GM12872 (cell line): ENCODE data around the gene KRTAP13-2.

ENCODE experiments used
- TF ChIP-seq, protein P1 (sequence below): IDR thresholded peaks from 3 replicates; pipeline ENCODE4 v1.5.1; 2011; ENCODE audit warnings: low read depth, mild to moderate bottlenecking, low read length, moderate library complexity; ENCODE audit not compliant: insufficient read depth

Gene KRTAP13-2, protein sequence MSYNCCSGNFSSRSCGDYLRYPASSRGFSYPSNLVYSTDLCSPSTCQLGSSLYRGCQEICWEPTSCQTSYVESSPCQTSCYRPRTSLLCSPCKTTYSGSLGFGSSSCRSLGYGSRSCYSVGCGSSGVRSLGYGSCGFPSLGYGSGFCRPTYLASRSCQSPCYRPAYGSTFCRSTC

DNA sequence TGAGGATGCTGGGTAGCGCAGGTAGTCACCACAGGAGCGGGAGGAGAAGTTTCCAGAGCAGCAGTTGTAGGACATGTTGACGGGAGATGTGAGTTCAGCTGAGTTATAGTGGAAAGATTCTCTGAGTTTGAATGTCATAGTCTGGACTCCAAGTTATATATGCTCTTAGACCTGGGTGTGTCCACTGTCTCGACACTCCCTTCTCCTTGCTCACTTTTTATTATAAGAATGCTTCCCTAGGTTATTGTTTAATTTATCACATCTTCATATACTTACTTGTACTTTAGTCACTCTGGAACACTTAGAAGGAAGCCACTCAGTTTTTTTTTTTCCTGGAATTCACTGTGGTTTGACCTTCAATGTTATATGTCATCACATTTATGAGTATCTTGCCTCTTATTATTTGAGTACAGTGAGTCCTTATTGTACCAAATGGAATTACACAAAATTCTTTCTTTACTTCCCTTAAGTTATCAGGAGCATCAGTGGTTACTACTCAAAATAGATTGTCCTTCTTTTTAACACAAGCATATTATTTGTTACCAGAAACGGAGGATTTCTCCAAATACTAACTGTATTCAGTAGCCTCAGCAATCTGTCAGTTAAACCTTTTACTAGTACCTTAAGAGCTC is at the start of gene KRTAP13-2:
TSS of gene KRTAP13-2 (minus strand) at position 133 of the 632 bp plus-strand sequence. CDS start at position 75, 58 bp downstream.
- TF ChIP-seq, protein P1, sequence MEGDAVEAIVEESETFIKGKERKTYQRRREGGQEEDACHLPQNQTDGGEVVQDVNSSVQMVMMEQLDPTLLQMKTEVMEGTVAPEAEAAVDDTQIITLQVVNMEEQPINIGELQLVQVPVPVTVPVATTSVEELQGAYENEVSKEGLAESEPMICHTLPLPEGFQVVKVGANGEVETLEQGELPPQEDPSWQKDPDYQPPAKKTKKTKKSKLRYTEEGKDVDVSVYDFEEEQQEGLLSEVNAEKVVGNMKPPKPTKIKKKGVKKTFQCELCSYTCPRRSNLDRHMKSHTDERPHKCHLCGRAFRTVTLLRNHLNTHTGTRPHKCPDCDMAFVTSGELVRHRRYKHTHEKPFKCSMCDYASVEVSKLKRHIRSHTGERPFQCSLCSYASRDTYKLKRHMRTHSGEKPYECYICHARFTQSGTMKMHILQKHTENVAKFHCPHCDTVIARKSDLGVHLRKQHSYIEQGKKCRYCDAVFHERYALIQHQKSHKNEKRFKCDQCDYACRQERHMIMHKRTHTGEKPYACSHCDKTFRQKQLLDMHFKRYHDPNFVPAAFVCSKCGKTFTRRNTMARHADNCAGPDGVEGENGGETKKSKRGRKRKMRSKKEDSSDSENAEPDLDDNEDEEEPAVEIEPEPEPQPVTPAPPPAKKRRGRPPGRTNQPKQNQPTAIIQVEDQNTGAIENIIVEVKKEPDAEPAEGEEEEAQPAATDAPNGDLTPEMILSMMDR: no peak

DNA sequence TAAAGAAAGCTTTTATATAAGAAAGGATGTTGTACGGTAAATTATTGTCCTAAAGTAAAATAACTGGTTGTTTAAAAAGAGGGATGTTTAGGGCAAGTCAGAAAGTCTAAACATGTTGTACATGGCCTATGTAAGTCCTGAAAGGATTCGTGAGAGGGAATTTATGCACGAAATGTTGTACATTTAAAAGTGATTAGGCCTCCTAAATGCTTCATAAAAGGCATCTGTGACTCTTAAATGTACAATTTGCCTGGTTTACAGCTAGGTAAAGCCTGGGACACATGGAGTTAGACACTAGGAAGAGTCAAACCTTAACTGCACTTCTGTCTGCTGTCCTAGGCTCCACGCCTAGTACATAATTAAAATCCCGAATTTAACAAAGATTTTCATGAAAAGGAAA is 43.9 kb upstream of the KRTAP13-2 start:
- TF ChIP-seq, protein P1: no peak

DNA sequence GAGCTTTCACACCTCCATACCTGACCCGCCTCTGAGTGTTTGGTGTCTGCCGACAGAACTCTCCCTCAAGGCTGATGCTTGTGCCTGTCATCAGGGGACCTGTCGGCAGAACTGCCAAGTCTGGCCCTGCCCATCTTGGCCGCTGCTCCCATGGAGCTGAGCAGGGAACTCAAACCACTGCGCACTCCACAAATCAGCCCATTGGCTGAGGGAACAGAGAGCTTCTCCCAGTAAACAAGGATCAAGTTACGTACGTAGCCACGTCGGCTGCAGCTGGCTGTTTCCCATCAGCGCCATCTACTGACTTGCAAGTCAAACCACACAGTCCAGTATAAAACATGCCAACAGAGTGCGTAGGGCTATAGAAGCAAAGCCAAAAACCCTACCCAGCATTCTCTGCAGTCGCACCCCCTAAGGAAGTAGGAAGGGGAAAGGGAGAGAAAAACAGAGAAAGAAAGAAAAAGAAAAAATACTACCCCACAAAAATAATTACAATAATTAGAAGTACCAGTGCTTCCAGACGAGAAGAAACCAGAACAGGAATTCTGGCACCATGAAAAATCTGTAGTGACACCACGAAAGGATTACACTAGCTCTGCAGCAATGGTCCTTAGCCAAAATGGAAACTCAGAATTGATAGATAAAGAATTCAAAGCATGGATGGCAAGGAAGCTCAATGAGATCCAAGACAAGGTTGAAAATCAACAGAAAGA is 36.9 kb upstream of the KRTAP13-2 start:
- TF ChIP-seq, protein P1: no peak

DNA sequence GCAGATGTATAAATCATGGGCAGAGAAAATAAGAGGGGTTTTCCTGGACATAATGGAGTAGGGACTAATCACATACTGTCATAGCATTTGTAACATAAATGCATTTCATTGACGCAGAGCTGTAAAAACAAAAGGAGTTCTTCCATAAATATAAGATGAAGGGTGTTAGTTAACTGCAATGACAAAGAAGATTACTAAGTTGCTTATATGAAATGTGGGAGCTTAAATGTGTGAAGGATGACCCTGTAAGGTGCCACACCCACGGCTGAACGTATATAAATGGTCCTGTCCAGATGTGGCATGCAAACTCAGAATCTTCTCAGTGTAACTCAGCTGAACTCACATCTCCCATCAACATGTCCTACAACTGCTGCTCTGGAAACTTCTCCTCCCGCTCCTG is 23.7 kb upstream of the KRTAP13-2 start, which contains the start of gene KRTAP13-1:
TSS of gene KRTAP13-1 (plus strand) at position 301 of the 400 bp plus-strand sequence. CDS start at position 357, 56 bp downstream.
- TF ChIP-seq, protein P1: no peak

DNA sequence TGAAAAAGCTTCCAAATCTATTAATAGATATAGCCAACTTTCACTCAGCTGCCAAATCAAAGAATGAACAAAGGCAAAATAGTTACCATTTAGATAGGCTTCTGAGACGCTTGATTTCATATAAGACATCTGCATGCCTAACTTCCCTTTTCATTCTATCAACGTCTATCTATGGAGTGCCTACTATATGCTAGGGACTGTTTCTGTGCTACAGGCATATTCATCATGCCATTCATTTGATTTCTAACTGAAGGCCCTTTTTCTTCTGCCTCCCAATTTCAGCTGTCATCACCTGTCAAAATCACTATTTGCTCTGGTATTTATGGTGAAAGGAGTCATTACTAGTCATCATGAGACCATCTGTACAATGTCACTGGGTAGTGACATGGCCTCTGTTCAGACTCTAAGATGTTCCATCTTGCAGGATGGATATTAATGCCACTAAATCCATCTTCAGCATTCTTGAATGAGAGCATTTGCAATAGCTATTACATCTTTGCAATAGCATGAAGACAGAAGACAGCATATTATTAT is 19.5 kb upstream of the KRTAP13-2 start:
- TF ChIP-seq, protein P1: no peak

DNA sequence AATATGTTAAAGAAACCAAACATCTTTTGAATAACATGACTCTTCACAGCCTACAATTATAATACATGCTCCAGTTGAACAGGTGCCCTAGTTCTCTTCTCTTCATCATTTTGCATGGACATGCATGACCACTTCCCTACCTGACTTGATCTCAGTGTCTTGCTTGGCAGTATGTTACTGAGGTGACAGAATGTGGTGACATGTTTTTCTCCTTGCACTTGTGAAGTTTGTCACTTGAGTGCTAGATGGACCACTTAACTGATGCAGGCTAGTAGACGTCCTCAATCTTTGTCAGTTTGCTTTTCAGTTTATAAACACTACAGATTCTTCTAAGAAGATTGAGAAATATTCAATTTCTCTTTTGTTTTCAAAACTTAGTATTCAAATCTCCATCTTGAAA is 10.1 kb upstream of the KRTAP13-2 start:
- TF ChIP-seq, protein P1: no peak

DNA sequence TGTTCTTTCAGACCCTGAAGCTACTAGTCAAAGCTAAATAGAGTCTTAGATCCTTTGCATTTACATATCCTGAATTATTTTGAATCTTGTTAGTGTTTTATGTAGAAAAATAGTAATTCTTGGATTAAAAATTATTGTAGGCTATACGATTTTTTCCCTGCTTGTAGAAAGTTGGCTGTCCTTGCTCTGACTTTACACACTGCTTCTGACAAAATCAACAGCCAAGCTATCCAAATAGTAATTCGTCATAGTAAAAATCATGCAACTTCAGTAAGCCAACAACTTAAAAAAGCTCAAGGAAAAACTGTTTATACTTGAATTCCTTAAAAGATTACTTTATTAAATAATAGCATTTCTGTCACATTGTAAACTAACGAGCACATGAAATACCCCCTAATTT is 16.2 kb downstream of the KRTAP13-2 start:
- TF ChIP-seq, protein P1: no peak
